CD4-positive, alpha-beta T cell treated with Interleukin-1 beta for 1 hour (primary cell): ENCODE results near the gene BPGM.

Experiments
- DNase-seq, 2 donors: peaks; one replicate each; pipeline ENCODE4 v3.0.0-alpha.2; 2020 to 2022

BPGM gene

GRCh38 chr7:134723892-134724291 is 77.2 kb downstream of the BPGM start:
- no peak for DNase-seq

- DNase-seq = no peak
Measured at GRCh38 chr7:134724606-134725005, 78.0 kb downstream of the BPGM start.

- no peak for DNase-seq
Measured at GRCh38 chr7:134726581-134726980, 79.9 kb downstream of the BPGM start.

- DNase-seq = no peak
Measured at GRCh38 chr7:134727711-134728110, 81.1 kb downstream of the BPGM start.
